Hepatocyte (in vitro differentiated cells): ENCODE measurements around the gene SOX10.
"Not testable (repeated sequence)": the region's sequence is repeated elsewhere in the genome, so short reads cannot be mapped to it uniquely, and the experiment has no call there.

Experiments used
- EZH2 ChIP-seq: fragments of 200-600 bp; sonication (generic); IDR thresholded peaks from 2 replicates; pipeline ENCODE4 v1.6.1; 2016; ENCODE audit warnings: antibody characterized with exemption, mild to moderate bottlenecking, borderline replicate concordance
- EZH2phosphoT487 ChIP-seq: fragments of 200-600 bp; sonication (generic); IDR thresholded peaks from one replicate; pipeline ENCODE4 v1.6.1; 2018; ENCODE audit warnings: antibody characterized with exemption, mild to moderate bottlenecking, low read depth, moderate library complexity; ENCODE audit not compliant: unreplicated experiment, severe bottlenecking
- TF ChIP-seq, protein P1 (sequence below): fragments of 200-600 bp; sonication (generic); IDR thresholded peaks from 2 replicates; pipeline ENCODE4 v1.5.1; 2016; ENCODE audit warnings: antibody characterized with exemption, mild to moderate bottlenecking; ENCODE audit not compliant: poor library complexity

DNA sequence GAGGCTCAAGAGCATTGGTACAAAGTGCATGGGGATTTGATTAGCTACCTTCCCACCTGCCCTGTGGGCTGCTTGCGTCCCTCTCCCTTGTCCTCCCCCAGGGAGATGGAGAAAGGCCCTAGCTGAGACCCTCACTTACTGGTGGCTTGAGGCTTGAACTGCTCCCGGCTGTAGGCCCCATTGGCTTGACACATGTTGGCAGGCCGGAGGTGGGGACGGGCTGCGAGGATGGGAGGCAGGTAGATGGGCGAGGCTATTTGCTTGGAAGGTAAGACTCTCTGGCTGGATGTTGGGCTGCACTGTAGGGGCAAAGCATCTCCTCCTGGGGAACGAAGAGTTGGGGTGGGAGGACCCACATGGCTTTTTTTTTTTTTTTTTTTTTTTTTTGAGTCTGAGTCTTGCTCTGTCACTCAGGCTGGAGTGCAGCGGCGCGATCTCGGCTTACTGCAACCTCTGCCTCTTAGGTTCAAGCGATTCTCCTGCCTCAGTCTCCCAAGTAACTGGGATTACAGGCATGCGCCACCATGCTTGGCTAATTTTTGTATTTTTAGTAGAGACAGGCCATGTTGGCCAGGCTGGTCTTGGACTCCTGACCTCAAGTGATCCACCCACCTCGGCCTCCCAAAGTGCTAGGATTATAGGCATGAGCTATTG, 37.1 kb downstream of the SOX10 start:
- not testable (repeated sequence) for TF ChIP-seq EZH2, EZH2phosphoT487
- TF ChIP-seq, protein P1, sequence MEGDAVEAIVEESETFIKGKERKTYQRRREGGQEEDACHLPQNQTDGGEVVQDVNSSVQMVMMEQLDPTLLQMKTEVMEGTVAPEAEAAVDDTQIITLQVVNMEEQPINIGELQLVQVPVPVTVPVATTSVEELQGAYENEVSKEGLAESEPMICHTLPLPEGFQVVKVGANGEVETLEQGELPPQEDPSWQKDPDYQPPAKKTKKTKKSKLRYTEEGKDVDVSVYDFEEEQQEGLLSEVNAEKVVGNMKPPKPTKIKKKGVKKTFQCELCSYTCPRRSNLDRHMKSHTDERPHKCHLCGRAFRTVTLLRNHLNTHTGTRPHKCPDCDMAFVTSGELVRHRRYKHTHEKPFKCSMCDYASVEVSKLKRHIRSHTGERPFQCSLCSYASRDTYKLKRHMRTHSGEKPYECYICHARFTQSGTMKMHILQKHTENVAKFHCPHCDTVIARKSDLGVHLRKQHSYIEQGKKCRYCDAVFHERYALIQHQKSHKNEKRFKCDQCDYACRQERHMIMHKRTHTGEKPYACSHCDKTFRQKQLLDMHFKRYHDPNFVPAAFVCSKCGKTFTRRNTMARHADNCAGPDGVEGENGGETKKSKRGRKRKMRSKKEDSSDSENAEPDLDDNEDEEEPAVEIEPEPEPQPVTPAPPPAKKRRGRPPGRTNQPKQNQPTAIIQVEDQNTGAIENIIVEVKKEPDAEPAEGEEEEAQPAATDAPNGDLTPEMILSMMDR = not testable (repeated sequence)
